HL-60/S4 treated with retinoic acid at 250 ng/mL for 4 days and 3 days (cell line): ENCODE results near the gene OR2V2.

Experiments
- in situ Hi-C: fragments of 300-500 bp; cut with MboI; formaldehyde crosslinking; loops from 2 replicates; pipeline ENCODE4 v1.7.0; 2022; ENCODE audit warnings: low sequenced_read_pairs

OR2V2 gene

GRCh38 chr5:181189962-181190710 lies 42.8 kb downstream of the OR2V2 start:
- in situ Hi-C loops: no loop called here

- in situ Hi-C loops: no loop called here
These were observed 43.5 kb downstream of the OR2V2 start for GRCh38 chr5:181190711-181191525.

GRCh38 chr5:181191526-181192336 lies 44.3 kb downstream of the OR2V2 start:
- in situ Hi-C loops: no loop called here

- in situ Hi-C loops: no loop called here
These were observed 45.1 kb downstream of the OR2V2 start for GRCh38 chr5:181192337-181193046.

- in situ Hi-C loops: no loop called here
These were observed 46.3 kb downstream of the OR2V2 start for GRCh38 chr5:181193656-181194055.

- in situ Hi-C loops: no loop called here
These were observed 47.3 kb downstream of the OR2V2 start for GRCh38 chr5:181194489-181195248.

GRCh38 chr5:181195249-181195761 lies 47.9 kb downstream of the OR2V2 start:
- in situ Hi-C loops: no loop called here

GRCh38 chr5:181197326-181197951 lies 50.1 kb downstream of the OR2V2 start:
- in situ Hi-C loops: no loop called here

- in situ Hi-C loops: no loop called here
These were observed 50.8 kb downstream of the OR2V2 start for GRCh38 chr5:181198106-181198685.

GRCh38 chr5:181198905-181199519 lies 51.6 kb downstream of the OR2V2 start:
- in situ Hi-C loops: no loop called here

- in situ Hi-C loops: no loop called here
These were observed 52.7 kb downstream of the OR2V2 start for GRCh38 chr5:181199881-181200638.

- in situ Hi-C loops: no loop called here
These were observed 53.4 kb downstream of the OR2V2 start for GRCh38 chr5:181200816-181201215.

- in situ Hi-C loops: no loop called here
These were observed 55.8 kb downstream of the OR2V2 start for GRCh38 chr5:181203093-181203711.

- in situ Hi-C loops: no loop called here
These were observed 56.4 kb downstream of the OR2V2 start for GRCh38 chr5:181203777-181204112.

- in situ Hi-C loops: no loop called here
These were observed 56.9 kb downstream of the OR2V2 start for GRCh38 chr5:181204113-181204825.

GRCh38 chr5:181204826-181205760 lies 57.7 kb downstream of the OR2V2 start, which contains the start of gene TRIM7:
Gene TRIM7 (minus strand): TSS chr5:181205196. CDS start chr5:181205110, 86 bp downstream.
- in situ Hi-C loops: no loop called here
